Liver (tissue), 9 donors: ENCODE measurements around the gene PGPEP1. TPM values are rescaled to one million over a fixed set of nuclear protein-coding genes. Genes with fewer than 3 reads are reported as not detected.

ENCODE experiments used
- DNase-seq: peaks from one replicate; pipeline ENCODE4 v3.0.0-alpha.2; 2017; ENCODE audit warnings: low spot score
- H3K27ac ChIP-seq, 2 donors: one replicate each; pipeline ENCODE4 v1.7.0; 2013; ENCODE audit warnings: inconsistent platforms in 2 of 2, low read length in 2 of 2, control low read depth in 1 of 2, low read depth in 1 of 2, mild to moderate bottlenecking in 1 of 2
- H3K27me3 ChIP-seq, 4 donors: one replicate each; pipeline versions ENCODE4 v1.6.1 to v1.7.0; 2013; ENCODE audit warnings: low read length in 3 of 4, inconsistent platforms in 1 of 4, mild to moderate bottlenecking in 1 of 4, moderate library complexity in 1 of 4; ENCODE audit not compliant: control insufficient read depth in 4 of 4, insufficient read depth in 4 of 4
- H3K36me3 ChIP-seq, 4 donors: one replicate each; pipeline versions ENCODE4 v1.6.1 to v1.7.0; 2013; ENCODE audit warnings: low read length in 3 of 4, mild to moderate bottlenecking in 3 of 4, low read depth in 1 of 4, moderate library complexity in 1 of 4; ENCODE audit not compliant: control insufficient read depth in 4 of 4, insufficient read depth in 3 of 4
- H3K4me1 ChIP-seq, 4 donors: one replicate each; pipeline versions ENCODE4 v1.6.1 to v1.7.0; 2013; ENCODE audit warnings: low read length in 3 of 4, mild to moderate bottlenecking in 3 of 4, moderate library complexity in 1 of 4; ENCODE audit not compliant: control insufficient read depth in 4 of 4, insufficient read depth in 4 of 4
- H3K4me3 ChIP-seq, 3 donors: one replicate each; pipeline versions ENCODE4 v1.6.1 to v1.7.0; 2013; ENCODE audit warnings: low read length in 3 of 3, control low read depth in 1 of 3, low read depth in 1 of 3, mild to moderate bottlenecking in 1 of 3
- H3K9ac ChIP-seq, 2 donors: one replicate each; pipeline ENCODE4 v1.7.0; 2013; ENCODE audit warnings: low read length in 2 of 2, mild to moderate bottlenecking in 2 of 2, moderate library complexity in 2 of 2, control low read depth in 1 of 2, low read depth in 1 of 2
- H3K9me3 ChIP-seq, 4 donors: one replicate each; pipeline versions ENCODE4 v1.6.1 to v1.7.0; 2013; ENCODE audit warnings: low read length in 3 of 4; ENCODE audit not compliant: control insufficient read depth in 4 of 4
- EGR1 ChIP-seq, 2 donors: IDR thresholded peaks; 2 replicates each; pipeline ENCODE4 v1.6.1; 2016 to 2018; ENCODE audit warnings: antibody characterized with exemption in 2 of 2, low read depth in 2 of 2
- FOXA1 ChIP-seq: IDR thresholded peaks from 2 replicates; pipeline ENCODE4 v1.6.1; 2016; ENCODE audit warnings: antibody characterized with exemption
- FOXA2 ChIP-seq: IDR thresholded peaks from 2 replicates; pipeline ENCODE4 v1.6.1; 2016; ENCODE audit warnings: antibody characterized with exemption
- GABPA ChIP-seq, 2 donors: IDR thresholded peaks in 1 of 2; conservative IDR thresholded peaks in 1 of 2; 2 replicates each; pipeline ENCODE4 v1.6.1; 2016; ENCODE audit warnings: antibody characterized with exemption in 2 of 2, mild to moderate bottlenecking in 1 of 2, moderate library complexity in 1 of 2
- HNF4A ChIP-seq, 2 donors: conservative IDR thresholded peaks; 2 replicates each; pipeline ENCODE4 v1.6.1; 2016; ENCODE audit warnings: antibody characterized with exemption in 2 of 2, mild to moderate bottlenecking in 2 of 2
- HNF4G ChIP-seq: IDR thresholded peaks from 2 replicates; pipeline ENCODE4 v1.6.1; 2016; ENCODE audit warnings: antibody characterized with exemption
- JUND ChIP-seq, 2 donors: IDR thresholded peaks; 2 replicates each; pipeline ENCODE4 v1.6.1; 2016; ENCODE audit warnings: antibody characterized with exemption in 2 of 2
- NR2F2 ChIP-seq: IDR thresholded peaks from 2 replicates; pipeline ENCODE4 v1.6.1; 2016; ENCODE audit warnings: antibody characterized with exemption
- RAD21 ChIP-seq, 2 donors: IDR thresholded peaks; 2 replicates each; pipeline ENCODE4 v1.6.1; 2016; ENCODE audit warnings: antibody characterized with exemption in 2 of 2, mild to moderate bottlenecking in 2 of 2
- RXRA ChIP-seq, 2 donors: IDR thresholded peaks; 2 replicates each; pipeline ENCODE4 v1.6.1; 2017 to 2018; ENCODE audit warnings: antibody characterized with exemption in 2 of 2, mild to moderate bottlenecking in 1 of 2
- SP1 ChIP-seq: IDR thresholded peaks from 2 replicates; pipeline ENCODE4 v1.6.1; 2018; ENCODE audit warnings: antibody characterized with exemption, mild to moderate bottlenecking
- TAF1 ChIP-seq: conservative IDR thresholded peaks from 2 replicates; pipeline ENCODE4 v1.6.1; 2016; ENCODE audit warnings: antibody characterized with exemption, mild to moderate bottlenecking
- YY1 ChIP-seq: IDR thresholded peaks from 2 replicates; pipeline ENCODE4 v1.6.1; 2016; ENCODE audit warnings: antibody characterized with exemption, mild to moderate bottlenecking
- WGBS: extraction: QIAGEN DNeasy Blood & Tissue Kit; methylation state at CpG from one replicate; pipeline ENCODE4 v1.1.7; 2013; 5-methylcytosine and 5-hydroxymethylcytosine counted together
- polyA plus RNA-seq, 2 donors: library from polyadenylated mRNA; stranded (reverse) in 1 of 2; unstranded in 1 of 2; fragments of 200-250 nt in 1 of 2; fragments of >200 nt in 1 of 2; fragmentation: Nextera tagmentation in 1 of 2; extraction: Ambion mirVana in 1 of 2; gene quantifications; one replicate each; pipeline versions ENCODE4 v1.2.1 to v1.2.3, GENCODE V29; 2013 to 2015
- total RNA-seq, 2 donors: library from RNA; depleted of rRNA; stranded (reverse); fragments of >200 nt; gene quantifications; one replicate each; pipeline ENCODE4 v1.2.3, GENCODE V29; 2014
- TF ChIP-seq, protein P1 (sequence below): IDR thresholded peaks from 2 replicates; pipeline ENCODE4 v1.6.1; 2016; ENCODE audit warnings: antibody characterized with exemption, mild to moderate bottlenecking
- TF ChIP-seq, protein P2 (sequence below): IDR thresholded peaks from 2 replicates; pipeline ENCODE4 v1.6.1; 2016; ENCODE audit warnings: antibody characterized with exemption
- TF ChIP-seq, protein P3 (sequence below): fragments of 150-350 bp; IDR thresholded peaks from 2 replicates; pipeline ENCODE4 v1.5.1; 2017; ENCODE audit warnings: improper control_type of control experiment, low read depth, low read length; ENCODE audit not compliant: missing input control
- donor health status: healthy.
- donor health status: healthy.
- donor health status: healthy.
- donor health status: healthy.
- donor health status: healthy.

Gene PGPEP1
- total and polyA plus RNA-seq, 4 donors: 15.8 to 48.3 (median 26.2) TPM

DNA sequence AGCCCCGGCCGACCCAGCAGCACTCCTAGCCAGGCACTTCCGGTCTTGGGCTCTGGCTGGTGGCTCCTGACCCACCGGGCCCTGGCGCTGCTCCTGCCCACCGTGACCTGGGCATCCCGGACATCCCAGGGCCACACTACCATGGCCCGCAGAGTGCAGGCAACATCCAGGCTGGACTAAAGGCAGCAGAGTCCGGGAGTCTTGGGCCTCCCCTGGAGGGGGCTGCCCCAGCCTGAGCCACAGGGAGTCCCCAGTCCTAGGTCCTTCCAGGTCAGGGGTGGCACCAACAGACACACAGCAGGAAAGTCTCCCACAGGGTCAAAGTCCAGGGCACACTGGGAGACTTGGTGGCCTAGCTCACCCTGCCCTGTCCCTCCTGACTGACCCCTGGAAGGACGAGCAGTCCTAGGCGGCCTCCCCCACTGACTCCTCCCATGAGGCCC, 28.3 kb upstream of the PGPEP1 start:
- H3K27ac ChIP-seq: no peak overlapping the region
- TF ChIP-seq FOXA1 (no peak), HNF4A (conservative IDR thresholded peaks at IDR 0.05) (peak; percentile 44 to 87), EGR1 (IDR thresholded peaks at IDR 0.05; ENCODE audit: low read depth in 2 of 2) (no peak), RXRA (IDR thresholded peaks at IDR 0.05) (peak in 1 of 2 donors; percentile 67), SP1 (peak; percentile 32), HNF4G (no peak), RAD21 (IDR thresholded peaks at IDR 0.05) (no peak), FOXA2 (no peak), JUND (IDR thresholded peaks at IDR 0.05) (no peak)
- no peaks in the 10 kb centered on the region for H3K27me3 ChIP-seq
- 86% methylated on average over 11 of the region's 11 CpGs for WGBS
- peaks cover 6 to 33% (median 18%) of the 10 kb centered on the region in 4 donors for H3K4me1 ChIP-seq
- no peak for DNase-seq
- H3K9ac ChIP-seq: no peak overlapping the region
- no peaks in the 10 kb centered on the region for H3K9me3 ChIP-seq
- H3K4me3 ChIP-seq: no peak overlapping the region
- peaks cover 0 to 3% (median under 1%) of the 10 kb centered on the region in 4 donors for H3K36me3 ChIP-seq

DNA sequence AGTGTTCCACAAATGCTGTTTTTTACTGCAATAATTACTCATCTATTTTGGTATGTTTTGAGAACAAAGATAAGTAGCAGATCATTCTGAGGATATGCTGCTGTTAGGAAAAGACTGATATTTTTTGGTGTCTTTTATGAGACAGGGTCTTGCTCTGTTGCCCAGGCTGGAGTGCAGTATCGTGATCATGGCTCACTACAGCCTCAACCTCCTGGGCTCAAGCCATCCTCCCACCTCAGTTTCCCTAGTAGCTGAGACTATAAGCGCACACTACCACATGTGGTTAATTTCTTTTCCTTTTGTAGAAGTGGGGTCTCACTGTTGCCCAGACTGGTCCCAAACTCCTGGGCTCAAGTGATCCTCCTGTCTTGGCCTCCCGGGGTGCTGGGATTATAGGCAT, 27.0 kb upstream of the PGPEP1 start:
- TF ChIP-seq, protein P1, sequence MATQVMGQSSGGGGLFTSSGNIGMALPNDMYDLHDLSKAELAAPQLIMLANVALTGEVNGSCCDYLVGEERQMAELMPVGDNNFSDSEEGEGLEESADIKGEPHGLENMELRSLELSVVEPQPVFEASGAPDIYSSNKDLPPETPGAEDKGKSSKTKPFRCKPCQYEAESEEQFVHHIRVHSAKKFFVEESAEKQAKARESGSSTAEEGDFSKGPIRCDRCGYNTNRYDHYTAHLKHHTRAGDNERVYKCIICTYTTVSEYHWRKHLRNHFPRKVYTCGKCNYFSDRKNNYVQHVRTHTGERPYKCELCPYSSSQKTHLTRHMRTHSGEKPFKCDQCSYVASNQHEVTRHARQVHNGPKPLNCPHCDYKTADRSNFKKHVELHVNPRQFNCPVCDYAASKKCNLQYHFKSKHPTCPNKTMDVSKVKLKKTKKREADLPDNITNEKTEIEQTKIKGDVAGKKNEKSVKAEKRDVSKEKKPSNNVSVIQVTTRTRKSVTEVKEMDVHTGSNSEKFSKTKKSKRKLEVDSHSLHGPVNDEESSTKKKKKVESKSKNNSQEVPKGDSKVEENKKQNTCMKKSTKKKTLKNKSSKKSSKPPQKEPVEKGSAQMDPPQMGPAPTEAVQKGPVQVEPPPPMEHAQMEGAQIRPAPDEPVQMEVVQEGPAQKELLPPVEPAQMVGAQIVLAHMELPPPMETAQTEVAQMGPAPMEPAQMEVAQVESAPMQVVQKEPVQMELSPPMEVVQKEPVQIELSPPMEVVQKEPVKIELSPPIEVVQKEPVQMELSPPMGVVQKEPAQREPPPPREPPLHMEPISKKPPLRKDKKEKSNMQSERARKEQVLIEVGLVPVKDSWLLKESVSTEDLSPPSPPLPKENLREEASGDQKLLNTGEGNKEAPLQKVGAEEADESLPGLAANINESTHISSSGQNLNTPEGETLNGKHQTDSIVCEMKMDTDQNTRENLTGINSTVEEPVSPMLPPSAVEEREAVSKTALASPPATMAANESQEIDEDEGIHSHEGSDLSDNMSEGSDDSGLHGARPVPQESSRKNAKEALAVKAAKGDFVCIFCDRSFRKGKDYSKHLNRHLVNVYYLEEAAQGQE: no peak
- no peak for TF ChIP-seq YY1
- TF ChIP-seq TAF1: no peak
- no peak for TF ChIP-seq HNF4G
- no peak for TF ChIP-seq RAD21 (IDR thresholded peaks at IDR 0.05)
- no peak for TF ChIP-seq HNF4A (conservative IDR thresholded peaks at IDR 0.05)
- TF ChIP-seq, protein P2, sequence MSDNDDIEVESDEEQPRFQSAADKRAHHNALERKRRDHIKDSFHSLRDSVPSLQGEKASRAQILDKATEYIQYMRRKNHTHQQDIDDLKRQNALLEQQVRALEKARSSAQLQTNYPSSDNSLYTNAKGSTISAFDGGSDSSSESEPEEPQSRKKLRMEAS: no peak
- TF ChIP-seq, protein P3, sequence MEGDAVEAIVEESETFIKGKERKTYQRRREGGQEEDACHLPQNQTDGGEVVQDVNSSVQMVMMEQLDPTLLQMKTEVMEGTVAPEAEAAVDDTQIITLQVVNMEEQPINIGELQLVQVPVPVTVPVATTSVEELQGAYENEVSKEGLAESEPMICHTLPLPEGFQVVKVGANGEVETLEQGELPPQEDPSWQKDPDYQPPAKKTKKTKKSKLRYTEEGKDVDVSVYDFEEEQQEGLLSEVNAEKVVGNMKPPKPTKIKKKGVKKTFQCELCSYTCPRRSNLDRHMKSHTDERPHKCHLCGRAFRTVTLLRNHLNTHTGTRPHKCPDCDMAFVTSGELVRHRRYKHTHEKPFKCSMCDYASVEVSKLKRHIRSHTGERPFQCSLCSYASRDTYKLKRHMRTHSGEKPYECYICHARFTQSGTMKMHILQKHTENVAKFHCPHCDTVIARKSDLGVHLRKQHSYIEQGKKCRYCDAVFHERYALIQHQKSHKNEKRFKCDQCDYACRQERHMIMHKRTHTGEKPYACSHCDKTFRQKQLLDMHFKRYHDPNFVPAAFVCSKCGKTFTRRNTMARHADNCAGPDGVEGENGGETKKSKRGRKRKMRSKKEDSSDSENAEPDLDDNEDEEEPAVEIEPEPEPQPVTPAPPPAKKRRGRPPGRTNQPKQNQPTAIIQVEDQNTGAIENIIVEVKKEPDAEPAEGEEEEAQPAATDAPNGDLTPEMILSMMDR: no peak
- TF ChIP-seq EGR1 (IDR thresholded peaks at IDR 0.05; ENCODE audit: low read depth in 2 of 2): no peak
- no peak for TF ChIP-seq GABPA (IDR thresholded peaks at IDR 0.05 in 1 of 2, conservative IDR thresholded peaks at IDR 0.05 in 1 of 2)
- no peak for TF ChIP-seq FOXA1
- TF ChIP-seq JUND (IDR thresholded peaks at IDR 0.05): no peak
- TF ChIP-seq SP1: no peak
- no peak for TF ChIP-seq NR2F2
- no peak for TF ChIP-seq FOXA2
- 95% methylated on average over 3 of the region's 3 CpGs for WGBS
- DNase-seq: no peak
- Histone ChIP-seq H3K36me3 (peaks cover 0 to 3% (median under 1%) of the 10 kb centered on the region in 4 donors), H3K9me3 (no peaks in the 10 kb centered on the region), H3K4me1 (peaks cover 6 to 33% (median 20%) of the 10 kb centered on the region in 4 donors), H3K9ac (no peak overlapping the region), H3K27ac (no peak overlapping the region), H3K27me3 (no peaks in the 10 kb centered on the region), H3K4me3 (no peak overlapping the region)
